ENCODE results near the gene FBXO36. TPM values are rescaled to one million over a fixed set of nuclear protein-coding genes. Genes with fewer than 3 reads are reported as not detected.

The FBXO36 gene
- total and polyA plus RNA-seq, 2 experiments from 2014 or later = 5.8 to 7.6 TPM

DNA sequence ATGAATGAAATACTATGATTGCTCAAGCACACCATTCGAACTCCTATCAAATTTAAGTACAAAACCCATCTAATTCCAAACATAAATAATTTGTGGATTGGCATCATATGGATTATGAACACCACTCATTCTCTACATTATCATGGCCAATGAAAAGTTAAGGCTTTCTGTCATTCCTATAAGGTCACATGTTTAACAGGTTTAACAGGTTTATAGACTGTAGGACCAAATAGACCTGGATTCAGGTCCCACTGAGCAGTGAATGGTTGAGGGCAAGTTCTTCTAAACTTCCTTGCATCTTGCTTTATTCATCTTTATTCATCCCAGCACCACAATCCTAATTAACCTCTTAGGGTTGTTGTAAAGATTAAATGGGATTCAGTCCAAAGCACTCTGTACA, 33.4 kb downstream of the FBXO36 start:
- Histone ChIP-seq H3K36me3 (ENCODE audit: insufficient read depth) (no peaks in the 10 kb centered on the region), H3K4me1 (ENCODE audit: insufficient read depth) (peaks cover 43% of the 10 kb centered on the region), H3K27me3 (ENCODE audit: insufficient read depth) (no peaks in the 10 kb centered on the region), H3K79me2 (replicated peaks; ENCODE audit: insufficient read depth) (no peaks in the 10 kb centered on the region), H4K20me1 (replicated peaks; ENCODE audit: insufficient read depth) (0 out of 2 replicates have a peak, but pooled peaks cover 3% of the 10 kb centered on the region), H3K27ac (ENCODE audit: low read depth) (no peak overlapping the region), H3F3A (replicated peaks; ENCODE audit: low read depth) (peaks cover 2% of the 10 kb centered on the region; the same call in 1 of the 2 replicates), H2AFZ (no peak overlapping the region), H3K4me3 (no peak overlapping the region), H3K4me2 (no peak overlapping the region), H3K9me2 (ENCODE audit: insufficient read depth) (no peaks in the 10 kb centered on the region)
- peaks cover 3% of the 10 kb centered on the region for H3K27me3 Mint-ChIP-seq (ENCODE audit: insufficient read depth, low read depth, poor library complexity)
- peaks cover 4% of the 10 kb centered on the region; the same call in 1 of the 3 replicates for H3K36me3 Mint-ChIP-seq (ENCODE audit: low read depth)
- no peaks in the 10 kb centered on the region for H3K9me3 Mint-ChIP-seq
- DNase-seq (ENCODE audit: low spot score) = peak; percentile 33
- peaks cover 26% of the 10 kb centered on the region for H3K4me1 Mint-ChIP-seq
- ATAC-seq = no peak
- H3K27ac Mint-ChIP-seq = no peak overlapping the region
- no peak for TF ChIP-seq POLR2AphosphoS5 (IDR thresholded peaks at IDR 0.05; ENCODE audit: low read depth)
- TF ChIP-seq, protein P1, sequence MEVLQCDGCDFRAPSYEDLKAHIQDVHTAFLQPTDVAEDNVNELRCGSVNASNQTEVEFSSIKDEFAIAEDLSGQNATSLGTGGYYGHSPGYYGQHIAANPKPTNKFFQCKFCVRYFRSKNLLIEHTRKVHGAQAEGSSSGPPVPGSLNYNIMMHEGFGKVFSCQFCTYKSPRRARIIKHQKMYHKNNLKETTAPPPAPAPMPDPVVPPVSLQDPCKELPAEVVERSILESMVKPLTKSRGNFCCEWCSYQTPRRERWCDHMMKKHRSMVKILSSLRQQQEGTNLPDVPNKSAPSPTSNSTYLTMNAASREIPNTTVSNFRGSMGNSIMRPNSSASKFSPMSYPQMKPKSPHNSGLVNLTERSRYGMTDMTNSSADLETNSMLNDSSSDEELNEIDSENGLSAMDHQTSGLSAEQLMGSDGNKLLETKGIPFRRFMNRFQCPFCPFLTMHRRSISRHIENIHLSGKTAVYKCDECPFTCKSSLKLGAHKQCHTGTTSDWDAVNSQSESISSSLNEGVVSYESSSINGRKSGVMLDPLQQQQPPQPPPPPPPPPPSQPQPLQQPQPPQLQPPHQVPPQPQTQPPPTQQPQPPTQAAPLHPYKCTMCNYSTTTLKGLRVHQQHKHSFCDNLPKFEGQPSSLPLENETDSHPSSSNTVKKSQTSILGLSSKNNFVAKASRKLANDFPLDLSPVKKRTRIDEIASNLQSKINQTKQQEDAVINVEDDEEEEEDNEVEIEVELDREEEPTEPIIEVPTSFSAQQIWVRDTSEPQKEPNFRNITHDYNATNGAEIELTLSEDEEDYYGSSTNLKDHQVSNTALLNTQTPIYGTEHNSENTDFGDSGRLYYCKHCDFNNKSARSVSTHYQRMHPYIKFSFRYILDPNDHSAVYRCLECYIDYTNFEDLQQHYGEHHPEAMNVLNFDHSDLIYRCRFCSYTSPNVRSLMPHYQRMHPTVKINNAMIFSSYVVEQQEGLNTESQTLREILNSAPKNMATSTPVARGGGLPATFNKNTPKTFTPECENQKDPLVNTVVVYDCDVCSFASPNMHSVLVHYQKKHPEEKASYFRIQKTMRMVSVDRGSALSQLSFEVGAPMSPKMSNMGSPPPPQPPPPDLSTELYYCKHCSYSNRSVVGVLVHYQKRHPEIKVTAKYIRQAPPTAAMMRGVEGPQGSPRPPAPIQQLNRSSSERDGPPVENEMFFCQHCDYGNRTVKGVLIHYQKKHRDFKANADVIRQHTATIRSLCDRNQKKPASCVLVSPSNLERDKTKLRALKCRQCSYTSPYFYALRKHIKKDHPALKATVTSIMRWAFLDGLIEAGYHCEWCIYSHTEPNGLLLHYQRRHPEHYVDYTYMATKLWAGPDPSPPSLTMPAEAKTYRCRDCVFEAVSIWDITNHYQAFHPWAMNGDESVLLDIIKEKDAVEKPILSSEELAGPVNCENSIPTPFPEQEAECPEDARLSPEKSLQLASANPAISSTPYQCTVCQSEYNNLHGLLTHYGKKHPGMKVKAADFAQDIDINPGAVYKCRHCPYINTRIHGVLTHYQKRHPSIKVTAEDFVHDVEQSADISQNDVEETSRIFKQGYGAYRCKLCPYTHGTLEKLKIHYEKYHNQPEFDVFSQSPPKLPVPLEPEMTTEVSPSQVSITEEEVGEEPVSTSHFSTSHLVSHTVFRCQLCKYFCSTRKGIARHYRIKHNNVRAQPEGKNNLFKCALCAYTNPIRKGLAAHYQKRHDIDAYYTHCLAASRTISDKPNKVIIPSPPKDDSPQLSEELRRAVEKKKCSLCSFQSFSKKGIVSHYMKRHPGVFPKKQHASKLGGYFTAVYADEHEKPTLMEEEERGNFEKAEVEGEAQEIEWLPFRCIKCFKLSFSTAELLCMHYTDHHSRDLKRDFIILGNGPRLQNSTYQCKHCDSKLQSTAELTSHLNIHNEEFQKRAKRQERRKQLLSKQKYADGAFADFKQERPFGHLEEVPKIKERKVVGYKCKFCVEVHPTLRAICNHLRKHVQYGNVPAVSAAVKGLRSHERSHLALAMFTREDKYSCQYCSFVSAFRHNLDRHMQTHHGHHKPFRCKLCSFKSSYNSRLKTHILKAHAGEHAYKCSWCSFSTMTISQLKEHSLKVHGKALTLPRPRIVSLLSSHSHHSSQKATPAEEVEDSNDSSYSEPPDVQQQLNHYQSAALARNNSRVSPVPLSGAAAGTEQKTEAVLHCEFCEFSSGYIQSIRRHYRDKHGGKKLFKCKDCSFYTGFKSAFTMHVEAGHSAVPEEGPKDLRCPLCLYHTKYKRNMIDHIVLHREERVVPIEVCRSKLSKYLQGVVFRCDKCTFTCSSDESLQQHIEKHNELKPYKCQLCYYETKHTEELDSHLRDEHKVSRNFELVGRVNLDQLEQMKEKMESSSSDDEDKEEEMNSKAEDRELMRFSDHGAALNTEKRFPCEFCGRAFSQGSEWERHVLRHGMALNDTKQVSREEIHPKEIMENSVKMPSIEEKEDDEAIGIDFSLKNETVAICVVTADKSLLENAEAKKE (CRISPR knock-in tag; IDR thresholded peaks at IDR 0.05) = peak; percentile 15; the same call in 1 of the 2 replicates
- no peak overlapping the region for H3K4me3 Mint-ChIP-seq

DNA sequence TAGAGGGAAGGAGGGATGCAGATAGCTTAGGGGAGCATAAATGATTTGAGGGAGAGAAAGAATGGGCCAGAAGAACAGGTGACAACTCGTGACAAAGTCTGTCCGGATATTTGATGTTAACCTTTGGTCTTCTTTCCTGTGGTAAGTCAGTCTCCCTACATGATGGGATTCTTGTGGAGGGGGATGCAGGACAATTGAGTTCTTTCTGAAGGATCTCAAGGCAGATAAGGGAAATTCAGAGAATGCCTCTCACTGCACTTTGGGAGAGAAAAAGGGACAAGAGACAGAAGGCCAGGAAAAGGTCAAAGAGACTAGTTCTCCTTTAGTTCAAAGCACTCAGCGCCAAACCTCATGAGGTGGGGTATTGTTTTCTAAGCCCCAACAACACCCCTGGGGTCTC, 34.2 kb downstream of the FBXO36 start:
- no peak overlapping the region for H3K4me3 Mint-ChIP-seq
- no peaks in the 10 kb centered on the region for H3K9me3 Mint-ChIP-seq
- H3K27ac ChIP-seq (ENCODE audit: low read depth) = no peak overlapping the region
- no peak overlapping the region for H2AFZ ChIP-seq
- no peak for DNase-seq (ENCODE audit: low spot score)
- H3K36me3 Mint-ChIP-seq (ENCODE audit: low read depth) = peaks cover 4% of the 10 kb centered on the region; the same call in 1 of the 3 replicates
- no peak for ATAC-seq
- H3K27me3 Mint-ChIP-seq (ENCODE audit: insufficient read depth, low read depth, poor library complexity) = peaks cover 3% of the 10 kb centered on the region
- no peak overlapping the region for H3K4me2 ChIP-seq
- H3K36me3 ChIP-seq (ENCODE audit: insufficient read depth) = no peaks in the 10 kb centered on the region
- H3F3A ChIP-seq (replicated peaks; ENCODE audit: low read depth) = 0 out of 2 replicates have a peak, but pooled peaks cover 2% of the 10 kb centered on the region
- H3K27ac Mint-ChIP-seq = no peak overlapping the region
- no peaks in the 10 kb centered on the region for H3K27me3 ChIP-seq (ENCODE audit: insufficient read depth)
- peaks cover 38% of the 10 kb centered on the region for H3K4me1 ChIP-seq (ENCODE audit: insufficient read depth)
- no peak overlapping the region for H3K4me3 ChIP-seq
- H3K79me2 ChIP-seq (replicated peaks; ENCODE audit: insufficient read depth) = no peaks in the 10 kb centered on the region
- H3K4me1 Mint-ChIP-seq = peaks cover 25% of the 10 kb centered on the region
- no peaks in the 10 kb centered on the region for H3K9me2 ChIP-seq (ENCODE audit: insufficient read depth)
- 0 out of 2 replicates have a peak, but pooled peaks cover 3% of the 10 kb centered on the region for H4K20me1 ChIP-seq (replicated peaks; ENCODE audit: insufficient read depth)
- no peak for TF ChIP-seq NANOG (IDR thresholded peaks at IDR 0.05; ENCODE audit: borderline replicate concordance)
- TF ChIP-seq, protein P2, sequence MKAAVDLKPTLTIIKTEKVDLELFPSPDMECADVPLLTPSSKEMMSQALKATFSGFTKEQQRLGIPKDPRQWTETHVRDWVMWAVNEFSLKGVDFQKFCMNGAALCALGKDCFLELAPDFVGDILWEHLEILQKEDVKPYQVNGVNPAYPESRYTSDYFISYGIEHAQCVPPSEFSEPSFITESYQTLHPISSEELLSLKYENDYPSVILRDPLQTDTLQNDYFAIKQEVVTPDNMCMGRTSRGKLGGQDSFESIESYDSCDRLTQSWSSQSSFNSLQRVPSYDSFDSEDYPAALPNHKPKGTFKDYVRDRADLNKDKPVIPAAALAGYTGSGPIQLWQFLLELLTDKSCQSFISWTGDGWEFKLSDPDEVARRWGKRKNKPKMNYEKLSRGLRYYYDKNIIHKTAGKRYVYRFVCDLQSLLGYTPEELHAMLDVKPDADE (IDR thresholded peaks at IDR 0.05) = no peak
- no peak for TF ChIP-seq ZNF114 (CRISPR knock-in tag; IDR thresholded peaks at IDR 0.05)
- TF ChIP-seq, protein P1 (CRISPR knock-in tag; IDR thresholded peaks at IDR 0.05) = no peak
